Measurements from ENCODE around the gene AP4E1. TPM values are rescaled to one million over a fixed set of nuclear protein-coding genes. Genes with fewer than 3 reads are reported as not detected.
"Not testable (repeated sequence)": the region's sequence is repeated elsewhere in the genome, so short reads cannot be mapped to it uniquely, and the experiment has no call there.

AP4E1 gene
- total RNA-seq, 2 experiments from 2014 or later: 15.9 to 20.0 TPM

DNA sequence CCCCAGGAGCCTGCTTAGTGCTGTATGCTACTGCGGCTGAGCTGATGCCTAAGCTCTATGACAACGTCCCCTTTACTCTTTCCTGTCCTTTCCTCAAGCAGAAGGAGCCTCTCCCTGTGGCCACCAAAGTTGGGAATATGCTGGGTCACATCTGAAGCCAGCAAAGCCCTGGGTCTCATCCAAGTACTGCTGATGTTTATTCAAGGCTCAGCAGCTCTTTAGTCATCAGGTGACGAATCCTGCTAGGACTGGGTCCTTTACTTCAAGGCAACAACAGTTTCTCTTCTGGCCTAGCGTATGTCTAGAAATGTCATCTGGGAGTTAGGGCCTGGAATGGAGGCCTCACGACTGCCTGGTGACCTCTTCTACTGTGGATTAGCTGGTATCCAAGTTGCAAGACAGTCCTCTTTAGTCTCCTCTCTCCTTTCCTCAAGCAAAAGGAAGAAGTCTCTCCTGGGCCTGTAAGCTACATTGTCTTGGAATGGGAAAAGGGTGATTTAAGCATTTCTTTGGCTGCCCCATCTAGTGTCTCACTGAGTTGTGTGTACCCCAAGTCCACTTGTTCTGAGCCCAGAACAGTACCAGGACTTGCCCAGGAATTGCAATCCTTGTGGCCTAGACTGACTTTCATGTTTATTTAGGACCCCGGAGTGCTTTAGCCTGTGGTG, 122.3 kb downstream of the AP4E1 start:
- H3K4me3 Mint-ChIP-seq: no peak overlapping the region
- POLR2A ChIA-PET: no interaction called here
- no peaks in the 10 kb centered on the region for H3K27me3 Mint-ChIP-seq (ENCODE audit: low read depth)
- DNase-seq: no peak
- CTCF ChIA-PET: interaction anchor here (1.6 kb wide), 1 partner anchor 132 kb away, joined by 3 read pairs; no protein-coding TSS in a partner anchor
- no peaks in the 10 kb centered on the region for H3K4me1 Mint-ChIP-seq (ENCODE audit: low read depth)
- ATAC-seq: no peak
- H3K27ac Mint-ChIP-seq: no peak overlapping the region
- H3K9me3 Mint-ChIP-seq (ENCODE audit: insufficient read depth): no peaks in the 10 kb centered on the region
- H3K36me3 Mint-ChIP-seq (ENCODE audit: low read depth): no peaks in the 10 kb centered on the region

DNA sequence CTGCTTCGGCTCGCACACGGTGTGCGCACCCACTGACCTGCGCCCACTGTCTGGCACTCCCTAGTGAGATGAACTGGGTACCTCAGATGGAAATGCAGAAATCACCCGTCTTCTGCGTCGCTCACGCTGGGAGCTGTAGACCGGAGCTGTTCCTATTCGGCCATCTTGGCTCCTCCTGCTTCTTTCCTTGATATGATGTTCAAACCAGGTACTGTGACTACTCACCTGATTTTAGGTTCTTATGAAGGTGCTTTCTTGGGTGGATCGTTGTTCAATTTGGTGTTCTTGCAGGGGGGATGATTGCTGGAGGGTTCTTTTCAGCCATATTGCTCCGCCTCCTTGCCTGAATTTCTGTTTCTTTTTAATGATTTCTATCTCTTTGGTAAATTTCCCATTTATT, 129.0 kb downstream of the AP4E1 start:
- ATAC-seq; H3K9me3 Mint-ChIP-seq (ENCODE audit: insufficient read depth); POLR2A ChIA-PET; H3K36me3 Mint-ChIP-seq (ENCODE audit: low read depth); H3K27ac Mint-ChIP-seq; H3K4me1 Mint-ChIP-seq (ENCODE audit: low read depth); CTCF ChIA-PET; DNase-seq; H3K4me3 Mint-ChIP-seq; H3K27me3 Mint-ChIP-seq (ENCODE audit: low read depth): not testable (repeated sequence)

DNA sequence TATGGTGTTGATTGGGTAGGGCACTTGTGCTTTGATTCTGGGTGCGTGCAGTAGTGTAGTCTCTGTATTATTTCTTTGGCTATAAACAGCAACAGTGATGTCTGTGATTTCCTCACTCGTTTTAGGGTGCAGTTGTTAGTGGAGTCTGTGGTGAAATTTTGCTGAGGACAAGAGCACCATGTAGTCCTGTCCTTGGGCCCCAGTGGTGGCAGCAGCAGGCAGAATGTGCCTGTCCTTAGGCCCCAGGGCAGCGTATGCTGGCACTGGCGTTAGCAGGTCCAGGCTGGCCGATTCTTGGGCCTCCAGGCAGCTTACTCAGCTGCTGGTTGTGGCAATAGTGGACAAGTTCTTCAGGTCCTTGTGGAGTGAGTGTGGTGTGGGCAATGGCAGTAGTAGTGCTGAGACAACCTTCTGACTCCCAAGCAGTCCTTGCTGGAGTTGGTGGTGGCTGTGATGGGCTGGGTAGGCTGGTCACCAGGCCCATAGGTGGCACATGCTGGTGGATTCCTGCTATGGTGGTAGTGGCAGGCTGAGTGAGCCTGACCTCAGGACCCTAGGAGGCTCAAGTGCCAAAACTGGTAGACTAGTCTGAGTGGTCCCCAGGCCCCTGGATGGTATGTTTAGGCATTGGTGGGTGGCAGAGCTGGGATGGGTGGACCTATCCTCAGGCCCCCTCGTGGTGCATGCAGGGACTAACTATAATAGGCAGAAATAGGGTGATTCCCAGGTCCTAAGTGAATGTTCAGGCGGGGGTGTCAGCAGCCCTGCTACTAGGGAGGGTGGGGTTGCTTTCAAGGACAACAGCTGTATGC, 129.9 kb downstream of the AP4E1 start:
- no peaks in the 10 kb centered on the region for H3K36me3 Mint-ChIP-seq (ENCODE audit: low read depth)
- CTCF ChIA-PET: no interaction called here
- POLR2A ChIA-PET: no interaction called here
- no peak for DNase-seq
- no peaks in the 10 kb centered on the region for H3K4me1 Mint-ChIP-seq (ENCODE audit: low read depth)
- H3K27ac Mint-ChIP-seq: no peak overlapping the region
- no peak for ATAC-seq
- H3K9me3 Mint-ChIP-seq (ENCODE audit: insufficient read depth): peaks cover 6% of the 10 kb centered on the region
- H3K4me3 Mint-ChIP-seq: no peak overlapping the region
- peaks cover under 1% of the 10 kb centered on the region for H3K27me3 Mint-ChIP-seq (ENCODE audit: low read depth)

DNA sequence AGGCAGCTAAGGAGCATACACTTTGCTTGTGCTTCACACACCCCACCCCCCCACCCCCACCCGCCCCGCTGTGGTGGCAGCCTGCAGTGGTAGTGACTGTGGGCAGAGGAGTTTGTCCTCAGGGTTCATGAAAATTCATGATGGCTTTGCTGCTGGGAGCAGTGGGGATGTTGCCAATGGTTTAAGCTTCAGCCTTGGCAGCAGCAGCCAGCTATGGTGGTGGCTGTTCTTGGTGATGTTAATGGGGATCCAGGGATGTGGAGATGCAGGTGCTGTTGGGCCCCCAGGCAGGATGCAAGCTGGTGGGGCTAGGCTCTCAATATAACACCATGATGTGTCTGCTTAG, 130.5 kb downstream of the AP4E1 start:
- ATAC-seq (no peak), DNase-seq (no peak)
- H3K4me3 Mint-ChIP-seq: no peak overlapping the region
- H3K36me3 Mint-ChIP-seq (ENCODE audit: low read depth): no peaks in the 10 kb centered on the region
- ChIA-PET POLR2A (no interaction called here), CTCF (no interaction called here)
- H3K27ac Mint-ChIP-seq: no peak overlapping the region
- peaks cover 4% of the 10 kb centered on the region for H3K27me3 Mint-ChIP-seq (ENCODE audit: low read depth)
- H3K9me3 Mint-ChIP-seq (ENCODE audit: insufficient read depth): peaks cover 6% of the 10 kb centered on the region
- no peaks in the 10 kb centered on the region for H3K4me1 Mint-ChIP-seq (ENCODE audit: low read depth)

DNA sequence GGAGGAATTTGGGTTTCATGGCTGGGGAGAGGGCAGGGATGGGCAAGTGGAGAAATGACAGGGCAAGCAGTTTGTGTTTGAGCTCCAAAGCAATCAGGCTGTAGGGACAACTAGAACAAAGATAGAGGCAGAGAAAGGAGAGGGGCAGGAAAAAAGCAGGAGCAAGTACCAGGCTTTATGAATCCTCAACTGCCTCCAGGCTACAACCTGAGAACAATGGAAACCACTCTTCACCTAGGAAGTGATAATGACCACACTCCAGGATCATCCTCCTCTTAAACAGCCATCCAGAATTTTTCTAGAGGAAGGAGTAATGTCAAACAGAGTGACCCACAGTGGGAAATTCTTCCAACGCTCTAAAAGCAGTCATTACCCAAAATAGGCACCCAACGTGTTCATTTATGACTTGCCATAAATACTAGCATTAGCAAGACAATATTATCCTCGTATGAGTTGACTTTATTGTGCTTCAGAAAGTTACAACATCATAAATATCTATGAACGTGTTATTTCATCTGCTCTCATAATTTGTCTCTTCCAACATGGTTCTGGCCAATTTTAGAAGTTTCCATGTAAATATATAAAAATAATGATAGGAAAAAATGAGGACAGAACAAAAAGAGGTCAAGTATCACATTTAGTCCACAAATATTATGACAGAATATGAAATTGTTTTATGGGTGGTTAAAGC, 135.7 kb downstream of the AP4E1 start:
- no peak overlapping the region for H3K4me3 Mint-ChIP-seq
- peaks cover 14% of the 10 kb centered on the region for H3K27me3 Mint-ChIP-seq (ENCODE audit: low read depth)
- no peaks in the 10 kb centered on the region for H3K9me3 Mint-ChIP-seq (ENCODE audit: insufficient read depth)
- DNase-seq (no peak), ATAC-seq (no peak)
- no peaks in the 10 kb centered on the region for H3K36me3 Mint-ChIP-seq (ENCODE audit: low read depth)
- peaks cover 2% of the 10 kb centered on the region for H3K4me1 Mint-ChIP-seq (ENCODE audit: low read depth)
- POLR2A ChIA-PET: no interaction called here
- H3K27ac Mint-ChIP-seq: no peak overlapping the region
- CTCF ChIA-PET: no interaction called here

DNA sequence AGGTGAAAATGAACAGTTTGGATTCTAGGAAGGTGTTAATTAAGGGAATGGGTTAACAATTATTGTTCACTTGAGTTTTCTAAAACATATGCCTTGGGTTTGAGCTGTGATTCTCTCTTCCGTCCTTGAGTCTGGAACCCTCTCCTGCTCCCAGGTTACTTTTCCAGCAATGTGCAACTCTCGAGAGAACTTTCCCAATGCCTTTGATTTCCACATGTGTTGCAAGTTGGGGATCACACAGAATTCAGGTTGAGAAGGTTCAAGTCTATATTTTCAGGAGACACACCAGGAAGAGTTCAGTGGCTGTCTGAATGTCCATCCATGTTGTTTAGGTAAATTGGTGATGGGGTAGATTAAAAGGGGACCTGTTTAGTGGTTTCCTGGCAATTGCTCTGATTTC, 137.5 kb downstream of the AP4E1 start:
- DNase-seq: no peak
- H3K27me3 Mint-ChIP-seq (ENCODE audit: low read depth): peaks cover 14% of the 10 kb centered on the region
- H3K4me1 Mint-ChIP-seq (ENCODE audit: low read depth): peaks cover 3% of the 10 kb centered on the region
- H3K9me3 Mint-ChIP-seq (ENCODE audit: insufficient read depth): no peaks in the 10 kb centered on the region
- no peak overlapping the region for H3K4me3 Mint-ChIP-seq
- ChIA-PET CTCF (no interaction called here), POLR2A (no interaction called here)
- H3K36me3 Mint-ChIP-seq (ENCODE audit: low read depth): no peaks in the 10 kb centered on the region
- no peak for ATAC-seq
- H3K27ac Mint-ChIP-seq: no peak overlapping the region

DNA sequence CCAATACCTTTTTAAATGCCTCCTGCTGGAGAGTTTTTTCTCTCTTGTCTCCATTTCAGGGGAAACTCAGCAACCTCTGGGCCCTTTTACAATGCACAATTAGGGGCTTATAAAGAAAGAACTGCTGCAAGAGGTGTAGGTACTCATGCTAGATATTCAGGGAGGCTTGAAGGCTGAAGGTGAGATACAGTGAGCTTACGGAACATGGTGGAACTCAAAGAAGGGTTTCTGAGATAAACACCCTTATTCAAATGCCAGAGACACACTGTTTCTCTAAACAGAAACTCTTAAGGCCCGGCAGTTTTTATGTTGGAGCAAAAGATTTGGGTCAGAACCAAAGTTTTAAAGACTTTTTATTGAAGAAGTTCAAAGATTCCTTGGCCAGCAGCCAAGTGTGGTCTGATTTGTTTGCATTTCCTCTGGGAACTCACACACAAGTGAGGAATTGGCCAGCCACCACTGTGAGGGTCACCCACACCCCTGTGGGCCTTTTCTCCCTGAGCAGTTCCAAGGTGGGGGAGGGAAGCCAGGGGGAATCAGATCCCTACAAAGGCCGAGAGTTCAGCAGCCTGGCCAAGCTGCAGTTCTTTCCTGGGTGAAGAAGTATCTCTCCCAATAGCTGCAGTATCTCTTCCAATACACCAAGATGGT, 138.4 kb downstream of the AP4E1 start:
- DNase-seq (no peak), ATAC-seq (no peak)
- H3K9me3 Mint-ChIP-seq (ENCODE audit: insufficient read depth): no peaks in the 10 kb centered on the region
- H3K4me1 Mint-ChIP-seq (ENCODE audit: low read depth): peaks cover 3% of the 10 kb centered on the region
- H3K4me3 Mint-ChIP-seq: no peak overlapping the region
- POLR2A ChIA-PET: no interaction called here
- CTCF ChIA-PET: no interaction called here
- no peaks in the 10 kb centered on the region for H3K36me3 Mint-ChIP-seq (ENCODE audit: low read depth)
- peaks cover 17% of the 10 kb centered on the region for H3K27me3 Mint-ChIP-seq (ENCODE audit: low read depth)
- no peak overlapping the region for H3K27ac Mint-ChIP-seq

DNA sequence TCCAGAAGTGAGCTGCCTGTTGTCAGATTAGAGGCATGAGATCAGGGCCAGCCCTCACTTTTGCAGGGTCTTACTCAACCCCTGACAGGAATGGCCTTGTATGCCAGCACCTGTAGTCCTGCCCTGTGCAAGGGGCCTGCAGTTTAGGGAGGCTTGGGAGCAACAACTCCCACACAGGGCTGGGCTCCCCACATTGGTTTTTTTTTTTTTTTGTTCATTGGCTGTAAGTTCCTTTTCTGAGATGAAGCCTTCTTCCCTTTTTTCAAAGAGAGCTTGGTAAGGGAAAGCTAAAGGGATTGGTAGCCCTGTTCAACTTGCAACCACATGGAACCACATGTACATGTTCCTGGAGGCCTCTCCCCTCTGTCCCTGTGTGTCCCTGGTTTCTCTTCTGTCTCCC, 139.8 kb downstream of the AP4E1 start:
- CTCF ChIA-PET: no interaction called here
- DNase-seq (no peak), ATAC-seq (no peak)
- no peak overlapping the region for H3K4me3 Mint-ChIP-seq
- no peaks in the 10 kb centered on the region for H3K36me3 Mint-ChIP-seq (ENCODE audit: low read depth)
- no peaks in the 10 kb centered on the region for H3K9me3 Mint-ChIP-seq (ENCODE audit: insufficient read depth)
- H3K4me1 Mint-ChIP-seq (ENCODE audit: low read depth): peaks cover 3% of the 10 kb centered on the region
- H3K27me3 Mint-ChIP-seq (ENCODE audit: low read depth): peaks cover 20% of the 10 kb centered on the region
- no peak overlapping the region for H3K27ac Mint-ChIP-seq
- POLR2A ChIA-PET: no interaction called here

DNA sequence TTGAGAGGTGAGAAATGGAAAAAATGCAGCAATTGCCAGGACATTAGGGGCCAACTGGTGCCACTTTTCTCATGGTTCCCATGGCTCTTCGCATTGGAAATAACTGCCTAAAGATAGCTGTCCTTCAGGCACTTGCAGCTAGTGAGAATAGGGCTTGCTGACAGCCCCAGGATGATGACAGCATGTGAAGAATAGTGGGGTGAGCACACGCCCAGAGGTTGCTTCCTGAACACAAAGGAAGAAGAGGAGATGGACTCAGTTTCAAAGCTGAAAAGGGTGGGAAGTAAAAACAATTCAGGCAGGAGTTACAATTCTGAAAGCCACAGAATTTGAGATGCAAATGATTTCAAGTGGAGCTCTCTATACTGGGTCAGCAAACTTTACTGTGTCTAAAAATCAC, 140.6 kb downstream of the AP4E1 start:
- H3K36me3 Mint-ChIP-seq (ENCODE audit: low read depth): no peaks in the 10 kb centered on the region
- H3K27me3 Mint-ChIP-seq (ENCODE audit: low read depth): peaks cover 18% of the 10 kb centered on the region
- no peak overlapping the region for H3K27ac Mint-ChIP-seq
- no peak for ATAC-seq
- H3K4me3 Mint-ChIP-seq: no peak overlapping the region
- no peaks in the 10 kb centered on the region for H3K9me3 Mint-ChIP-seq (ENCODE audit: insufficient read depth)
- DNase-seq: no peak
- H3K4me1 Mint-ChIP-seq (ENCODE audit: low read depth): peaks cover 3% of the 10 kb centered on the region
- CTCF ChIA-PET: interaction anchor here (1.4 kb wide), 1 partner anchor 144 kb away, joined by 4 read pairs; no protein-coding TSS in a partner anchor
- POLR2A ChIA-PET: no interaction called here

DNA sequence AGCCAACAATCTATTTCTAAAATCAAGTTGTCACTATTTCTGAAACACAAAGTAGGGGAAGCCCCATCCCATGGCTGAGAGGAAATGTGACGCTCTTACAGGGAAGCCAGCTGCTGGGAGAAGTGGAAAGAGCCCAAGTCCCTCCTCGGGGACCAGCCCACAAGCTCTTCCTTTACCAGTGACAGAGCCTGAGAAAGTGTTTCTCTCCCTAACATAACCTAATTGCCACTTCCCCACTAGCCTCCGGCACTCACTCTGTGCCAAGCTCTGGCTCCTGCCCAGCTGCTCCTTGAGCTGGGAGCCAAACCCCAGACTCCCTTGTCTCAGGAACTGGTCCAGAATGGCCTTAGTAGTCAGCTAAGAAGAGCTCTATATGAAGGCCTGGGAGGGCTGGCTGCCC, 143.3 kb downstream of the AP4E1 start:
- Mint-ChIP-seq H3K27me3 (ENCODE audit: low read depth) (peaks cover 34% of the 10 kb centered on the region), H3K27ac (no peak overlapping the region), H3K36me3 (ENCODE audit: low read depth) (no peaks in the 10 kb centered on the region), H3K4me3 (no peak overlapping the region), H3K9me3 (ENCODE audit: insufficient read depth) (no peaks in the 10 kb centered on the region), H3K4me1 (ENCODE audit: low read depth) (peaks cover 3% of the 10 kb centered on the region)
- CTCF ChIA-PET: no interaction called here
- POLR2A ChIA-PET: no interaction called here
- no peak for ATAC-seq
- DNase-seq: no peak

DNA sequence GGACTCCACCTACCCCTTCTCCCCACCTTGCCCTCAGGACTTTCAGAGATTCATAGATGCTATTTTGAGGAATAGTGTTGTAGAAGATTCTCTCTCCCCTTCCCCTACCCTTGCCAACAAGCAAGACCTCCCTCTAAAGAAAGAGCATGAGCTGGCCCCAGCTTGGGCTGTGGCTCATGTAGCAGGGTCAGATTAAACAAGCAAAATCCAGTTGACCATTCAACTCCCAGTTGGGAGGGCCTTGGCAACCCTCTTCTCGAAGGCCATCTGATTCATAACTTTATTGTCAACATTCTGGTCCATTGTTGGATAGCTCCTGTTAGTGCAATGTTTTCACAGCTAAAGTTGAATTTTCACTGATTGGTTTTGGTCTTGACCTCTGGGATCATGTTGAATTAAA, 145.1 kb downstream of the AP4E1 start:
- Mint-ChIP-seq H3K4me1 (ENCODE audit: low read depth) (peaks cover 3% of the 10 kb centered on the region), H3K36me3 (ENCODE audit: low read depth) (no peaks in the 10 kb centered on the region), H3K27me3 (ENCODE audit: low read depth) (peaks cover 38% of the 10 kb centered on the region), H3K4me3 (no peak overlapping the region), H3K9me3 (ENCODE audit: insufficient read depth) (no peaks in the 10 kb centered on the region), H3K27ac (no peak overlapping the region)
- POLR2A ChIA-PET: no interaction called here
- CTCF ChIA-PET: no interaction called here
- ATAC-seq: no peak
- DNase-seq: no peak

DNA sequence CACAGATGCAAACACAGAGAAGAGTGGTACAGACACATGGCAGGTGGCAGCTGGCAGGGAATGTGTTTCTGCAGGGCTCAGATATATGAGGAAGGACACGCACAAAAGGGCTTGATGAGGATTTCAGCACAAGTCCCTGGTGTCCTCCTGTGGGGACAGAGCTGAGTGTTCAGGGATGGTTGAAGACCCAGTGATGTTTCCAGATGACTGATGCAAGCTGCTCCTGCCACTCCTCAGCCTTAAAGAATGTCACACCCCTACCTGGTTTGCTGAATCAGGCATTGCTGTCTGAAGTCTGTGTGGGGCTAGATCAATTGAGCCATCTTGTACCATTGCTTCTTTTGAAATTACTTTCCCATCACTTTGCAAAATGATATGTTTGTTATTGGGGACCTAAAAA, 146.1 kb downstream of the AP4E1 start:
- POLR2A ChIA-PET: no interaction called here
- Mint-ChIP-seq H3K36me3 (ENCODE audit: low read depth) (no peaks in the 10 kb centered on the region), H3K4me3 (no peak overlapping the region)

More for the DNA sequence above, 146.1 kb downstream of the AP4E1 start:
- Mint-ChIP-seq H3K27me3 (ENCODE audit: low read depth) (peaks cover 40% of the 10 kb centered on the region), H3K9me3 (ENCODE audit: insufficient read depth) (no peaks in the 10 kb centered on the region), H3K4me1 (ENCODE audit: low read depth) (no peaks in the 10 kb centered on the region), H3K27ac (no peak overlapping the region)
- no peak for ATAC-seq
- CTCF ChIA-PET: no interaction called here
- DNase-seq: no peak

All from activated CD8-positive, alpha-beta T cell treated with anti-CD3 and anti-CD28 coated beads, Interleukin-2, amount 10 ng/mL, durations not matched to agents 7 days and 5 days (primary cell).